ENCODE results near the gene TRIP6. TPM values are rescaled to one million over a fixed set of nuclear protein-coding genes. Genes with fewer than 3 reads are reported as not detected.

TRIP6 gene
- total RNA-seq, 1 experiment from 2014 or later, result 102 TPM

DNA sequence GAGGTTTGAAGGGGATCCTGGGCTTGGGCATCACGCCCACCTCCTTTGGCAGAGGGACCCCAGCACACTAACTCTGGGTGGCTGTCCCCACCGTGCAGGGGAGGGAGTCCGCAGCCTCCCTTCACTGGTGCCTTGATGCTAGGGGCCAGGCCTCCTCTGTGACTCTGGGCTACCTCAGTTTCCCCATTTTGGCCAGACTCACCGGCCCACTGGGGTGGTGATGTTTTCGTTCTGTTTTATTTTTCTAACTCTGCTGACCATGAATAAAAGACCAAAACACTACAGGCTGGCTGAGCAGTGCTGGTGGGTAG, 503 bp upstream of the TRIP6 start:
- DNase-seq (ENCODE audit: low read depth, low spot score), result no peak
- peak overlapping the region; percentile 89 for H3K4me2 ChIP-seq (ENCODE audit: low read length)
- CTCF ChIA-PET, result no interaction called here

DNA sequence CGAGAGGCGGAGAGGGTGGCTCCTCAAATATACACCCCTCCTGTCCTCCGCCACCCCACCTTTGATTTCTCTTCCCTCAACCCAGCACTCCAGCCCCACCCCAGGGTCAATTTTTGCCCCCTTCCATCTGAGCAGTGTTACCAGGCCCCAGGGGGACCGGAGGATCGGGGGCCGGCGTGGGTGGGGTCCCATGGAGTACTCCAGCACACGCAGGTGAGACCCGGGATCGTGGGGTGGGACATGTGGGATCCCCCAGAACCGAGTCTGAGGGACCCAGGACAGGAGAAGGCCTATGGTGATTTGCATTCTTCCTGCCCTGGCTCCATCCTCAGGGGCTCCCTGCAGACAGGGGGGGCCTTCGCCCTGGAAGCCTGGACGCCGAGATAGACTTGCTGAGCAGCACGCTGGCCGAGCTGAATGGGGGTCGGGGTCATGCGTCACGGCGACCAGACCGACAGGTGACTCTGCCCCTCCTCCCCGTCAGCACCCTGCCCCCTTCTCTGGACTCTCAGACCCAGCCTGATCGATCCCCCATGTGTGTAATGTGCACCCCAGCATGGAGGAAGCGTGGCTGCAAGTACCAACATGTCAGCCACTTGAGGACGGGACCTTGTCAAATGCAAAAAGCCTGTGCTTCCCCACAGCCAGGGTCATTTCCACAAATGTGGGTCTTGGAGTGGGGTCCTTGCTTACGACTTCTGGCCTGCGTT, 744 bp downstream of the TRIP6 start:
- Histone ChIP-seq H3K9ac (ENCODE audit: low read length) (peak overlapping the region; percentile 99), H3K27ac (ENCODE audit: low read depth, low read length) (peak overlapping the region; percentile 100), H3K79me2 (ENCODE audit: insufficient read depth, low read length) (peaks cover 42% of the 10 kb centered on the region), H3K36me3 (ENCODE audit: control insufficient read depth in 1 of 2, insufficient read depth in 2 of 2, low read length in 2 of 2) (peaks cover 10 to 17% of the 10 kb centered on the region in 2 experiments; a peak in 3 of 4 replicates), H4K20me1 (ENCODE audit: insufficient read depth) (no peaks in the 10 kb centered on the region), H3K4me1 (ENCODE audit: control insufficient read depth in 1 of 2, insufficient read depth in 2 of 2, low read length in 2 of 2) (peaks cover 25 to 39% of the 10 kb centered on the region in 2 experiments), H3K4me2 (ENCODE audit: low read length) (peak overlapping the region; percentile 89), H2AFZ (ENCODE audit: low read depth, low read length, poor library complexity, severe bottlenecking) (no peak overlapping the region), H3K9me3 (ENCODE audit: control insufficient read depth in 1 of 2, insufficient read depth in 1 of 2, low read depth in 1 of 2, low read length in 2 of 2) (no peaks in the 10 kb centered on the region), H3K27me3 (ENCODE audit: insufficient read depth, low read length) (no peaks in the 10 kb centered on the region), H3K4me3 (replicated peaks in 1 of 2; ENCODE audit: low read depth in 1 of 2, low read length in 2 of 2) (peak overlapping the region; percentile 90 to 95), H3K9me2 (ENCODE audit: insufficient read depth) (no peaks in the 10 kb centered on the region)
- ChIA-PET POLR2A (no interaction called here), RAD21 (ENCODE audit: low non-redundant PET in 1 of 2, low total read pairs in 2 of 2, uncharacterized antibody in 2 of 2, unreplicated experiment in 2 of 2) (no interaction called here), CTCF (no interaction called here)
- no peak for ATAC-seq
- no TSS peak for BruUV-seq (replicated peaks)
- intact Hi-C loops (cut with micrococcal nuclease), result no loop called here
- DNase-seq (ENCODE audit: low read depth, low spot score), result no peak
- TF ChIP-seq, protein P1, sequence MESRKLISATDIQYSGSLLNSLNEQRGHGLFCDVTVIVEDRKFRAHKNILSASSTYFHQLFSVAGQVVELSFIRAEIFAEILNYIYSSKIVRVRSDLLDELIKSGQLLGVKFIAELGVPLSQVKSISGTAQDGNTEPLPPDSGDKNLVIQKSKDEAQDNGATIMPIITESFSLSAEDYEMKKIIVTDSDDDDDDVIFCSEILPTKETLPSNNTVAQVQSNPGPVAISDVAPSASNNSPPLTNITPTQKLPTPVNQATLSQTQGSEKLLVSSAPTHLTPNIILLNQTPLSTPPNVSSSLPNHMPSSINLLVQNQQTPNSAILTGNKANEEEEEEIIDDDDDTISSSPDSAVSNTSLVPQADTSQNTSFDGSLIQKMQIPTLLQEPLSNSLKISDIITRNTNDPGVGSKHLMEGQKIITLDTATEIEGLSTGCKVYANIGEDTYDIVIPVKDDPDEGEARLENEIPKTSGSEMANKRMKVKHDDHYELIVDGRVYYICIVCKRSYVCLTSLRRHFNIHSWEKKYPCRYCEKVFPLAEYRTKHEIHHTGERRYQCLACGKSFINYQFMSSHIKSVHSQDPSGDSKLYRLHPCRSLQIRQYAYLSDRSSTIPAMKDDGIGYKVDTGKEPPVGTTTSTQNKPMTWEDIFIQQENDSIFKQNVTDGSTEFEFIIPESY (IDR thresholded peaks at IDR 0.05; ENCODE audit: extremely low read depth, insufficient replicate concordance, low read length), result no peak
- TF ChIP-seq ZFX (IDR thresholded peaks at IDR 0.05) (no peak), FOSL1 (IDR thresholded peaks at IDR 0.05; ENCODE audit: low read depth) (no peak), EGR1 (IDR thresholded peaks at IDR 0.05; ENCODE audit: low read depth) (no peak), CBX3 (IDR thresholded peaks at IDR 0.05; ENCODE audit: low read depth) (no peak), SP1 (IDR thresholded peaks at IDR 0.05; ENCODE audit: low read depth) (no peak), JUND (IDR thresholded peaks at IDR 0.05) (no peak), SRF (IDR thresholded peaks at IDR 0.05; ENCODE audit: low read depth) (no peak), YY1 (IDR thresholded peaks at IDR 0.05; ENCODE audit: extremely low read depth, insufficient replicate concordance, low read depth, low read length) (no peak), RAD21 (IDR thresholded peaks at IDR 0.05; ENCODE audit: low read depth) (no peak), POLR2A (IDR thresholded peaks at IDR 0.05; ENCODE audit: borderline replicate concordance, extremely low read depth, insufficient read depth, insufficient read length) (no peak), ELF1 (IDR thresholded peaks at IDR 0.05; ENCODE audit: borderline replicate concordance, low read depth) (no peak), EZH2 (IDR thresholded peaks at IDR 0.05) (no peak)
- TF ChIP-seq, protein P2, sequence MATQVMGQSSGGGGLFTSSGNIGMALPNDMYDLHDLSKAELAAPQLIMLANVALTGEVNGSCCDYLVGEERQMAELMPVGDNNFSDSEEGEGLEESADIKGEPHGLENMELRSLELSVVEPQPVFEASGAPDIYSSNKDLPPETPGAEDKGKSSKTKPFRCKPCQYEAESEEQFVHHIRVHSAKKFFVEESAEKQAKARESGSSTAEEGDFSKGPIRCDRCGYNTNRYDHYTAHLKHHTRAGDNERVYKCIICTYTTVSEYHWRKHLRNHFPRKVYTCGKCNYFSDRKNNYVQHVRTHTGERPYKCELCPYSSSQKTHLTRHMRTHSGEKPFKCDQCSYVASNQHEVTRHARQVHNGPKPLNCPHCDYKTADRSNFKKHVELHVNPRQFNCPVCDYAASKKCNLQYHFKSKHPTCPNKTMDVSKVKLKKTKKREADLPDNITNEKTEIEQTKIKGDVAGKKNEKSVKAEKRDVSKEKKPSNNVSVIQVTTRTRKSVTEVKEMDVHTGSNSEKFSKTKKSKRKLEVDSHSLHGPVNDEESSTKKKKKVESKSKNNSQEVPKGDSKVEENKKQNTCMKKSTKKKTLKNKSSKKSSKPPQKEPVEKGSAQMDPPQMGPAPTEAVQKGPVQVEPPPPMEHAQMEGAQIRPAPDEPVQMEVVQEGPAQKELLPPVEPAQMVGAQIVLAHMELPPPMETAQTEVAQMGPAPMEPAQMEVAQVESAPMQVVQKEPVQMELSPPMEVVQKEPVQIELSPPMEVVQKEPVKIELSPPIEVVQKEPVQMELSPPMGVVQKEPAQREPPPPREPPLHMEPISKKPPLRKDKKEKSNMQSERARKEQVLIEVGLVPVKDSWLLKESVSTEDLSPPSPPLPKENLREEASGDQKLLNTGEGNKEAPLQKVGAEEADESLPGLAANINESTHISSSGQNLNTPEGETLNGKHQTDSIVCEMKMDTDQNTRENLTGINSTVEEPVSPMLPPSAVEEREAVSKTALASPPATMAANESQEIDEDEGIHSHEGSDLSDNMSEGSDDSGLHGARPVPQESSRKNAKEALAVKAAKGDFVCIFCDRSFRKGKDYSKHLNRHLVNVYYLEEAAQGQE (IDR thresholded peaks at IDR 0.05; ENCODE audit: low read depth), result no peak
- TF ChIP-seq, protein P3, sequence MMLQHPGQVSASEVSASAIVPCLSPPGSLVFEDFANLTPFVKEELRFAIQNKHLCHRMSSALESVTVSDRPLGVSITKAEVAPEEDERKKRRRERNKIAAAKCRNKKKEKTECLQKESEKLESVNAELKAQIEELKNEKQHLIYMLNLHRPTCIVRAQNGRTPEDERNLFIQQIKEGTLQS (IDR thresholded peaks at IDR 0.05), result no peak

More for the DNA sequence above, 503 bp upstream of the TRIP6 start:
- Histone ChIP-seq H3K36me3 (ENCODE audit: control insufficient read depth in 1 of 2, insufficient read depth in 2 of 2, low read length in 2 of 2) (peaks cover 7 to 12% of the 10 kb centered on the region in 2 experiments; a peak in 2 of 4 replicates), H3K9ac (ENCODE audit: low read length) (peak overlapping the region; percentile 99), H2AFZ (ENCODE audit: low read depth, low read length, poor library complexity, severe bottlenecking) (no peak overlapping the region), H3K27ac (ENCODE audit: low read depth, low read length) (peak overlapping the region; percentile 100), H3K27me3 (ENCODE audit: insufficient read depth, low read length) (no peaks in the 10 kb centered on the region), H3K9me3 (ENCODE audit: control insufficient read depth in 1 of 2, insufficient read depth in 1 of 2, low read depth in 1 of 2, low read length in 2 of 2) (no peaks in the 10 kb centered on the region), H4K20me1 (ENCODE audit: insufficient read depth) (no peaks in the 10 kb centered on the region), H3K4me3 (replicated peaks in 1 of 2; ENCODE audit: low read depth in 1 of 2, low read length in 2 of 2) (peak overlapping the region; percentile 90 to 95), H3K9me2 (ENCODE audit: insufficient read depth) (no peaks in the 10 kb centered on the region), H3K4me1 (ENCODE audit: control insufficient read depth in 1 of 2, insufficient read depth in 2 of 2, low read length in 2 of 2) (peaks cover 25 to 39% of the 10 kb centered on the region in 2 experiments), H3K79me2 (ENCODE audit: insufficient read depth, low read length) (peaks cover 41% of the 10 kb centered on the region)
- TF ChIP-seq JUND (IDR thresholded peaks at IDR 0.05), result no peak
- TF ChIP-seq ZFX (IDR thresholded peaks at IDR 0.05), result peak; percentile 4; the same call in 1 of the 2 replicates
- peak; percentile 7 for TF ChIP-seq POLR2A (IDR thresholded peaks at IDR 0.05; ENCODE audit: borderline replicate concordance, extremely low read depth, insufficient read depth, insufficient read length)
- ATAC-seq, result no peak
- POLR2A ChIA-PET, result interaction anchor here (0.7 to 1.1 kb wide), 3 partner anchors 8 to 23 kb away, joined by 4 to 5 read pairs (median 5); partner anchors contain the start of genes SLC12A9, SRRT and UFSP1
- intact Hi-C loops (cut with micrococcal nuclease), result no loop called here
- TSS peak; percentile 65 for BruUV-seq (replicated peaks)
- RAD21 ChIA-PET (ENCODE audit: low non-redundant PET in 1 of 2, low total read pairs in 2 of 2, uncharacterized antibody in 2 of 2, unreplicated experiment in 2 of 2), result no interaction called here

Measured in HCT116 (cell line).